ENCODE results near the gene MARCHF3.

DNA sequence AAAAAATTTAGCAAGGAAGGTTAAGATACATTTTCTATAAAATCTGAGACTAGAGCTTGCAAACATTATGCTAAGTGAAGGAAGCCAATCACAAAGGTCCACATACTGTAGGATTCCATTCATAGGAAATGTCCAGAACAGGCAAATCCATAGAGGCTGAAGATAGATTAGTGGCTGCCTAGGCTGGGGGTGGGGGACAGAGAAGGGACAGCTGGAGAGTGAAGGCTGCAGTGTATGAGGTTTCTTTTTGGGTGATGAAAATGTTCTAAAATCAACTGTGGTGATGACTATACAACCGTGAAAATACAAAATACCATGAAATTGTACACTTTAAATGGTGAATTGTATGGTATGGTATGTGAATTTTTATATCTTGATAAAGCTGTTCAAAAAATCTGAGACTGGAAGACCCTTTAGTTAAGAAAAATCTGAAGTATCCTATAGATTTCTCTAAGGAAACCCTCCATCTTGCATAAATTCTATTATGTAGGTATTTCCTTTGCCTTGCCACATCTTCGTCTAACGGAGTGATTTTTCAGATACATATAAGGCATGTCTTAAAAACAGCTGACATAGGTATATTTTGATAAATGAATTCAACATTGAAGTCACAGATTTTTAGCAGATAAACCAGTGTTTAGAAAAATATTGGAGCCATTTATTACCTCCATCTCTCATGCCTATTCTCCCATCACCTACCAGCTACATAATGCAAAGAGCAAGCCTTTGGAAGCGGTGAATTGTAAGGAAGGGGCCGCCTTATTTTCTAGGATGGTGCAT lies 132.3 kb downstream of the MARCHF3 start:
- TF ChIP-seq POLR2A (IDR thresholded peaks at IDR 0.05) (no peak), CTCF (IDR thresholded peaks at IDR 0.05) (no peak)
